ENCODE results near the gene SYNPO. TPM values are rescaled to one million over a fixed set of nuclear protein-coding genes. Genes with fewer than 3 reads are reported as not detected.

SYNPO gene
- total RNA-seq, 1 donor from 2014 or later: 16.1 TPM

- Mint-ChIP-seq H3K4me3 (ENCODE audit: unreplicated experiment) (peak overlapping the region; percentile 54), H3K4me1 (ENCODE audit: low read depth, unreplicated experiment) (peaks cover 42% of the 10 kb centered on the region), H3K27me3 (ENCODE audit: unreplicated experiment) (peaks cover 16% of the 10 kb centered on the region), H3K36me3 (ENCODE audit: unreplicated experiment) (no peaks in the 10 kb centered on the region), H3K27ac (ENCODE audit: unreplicated experiment) (no peak overlapping the region), H3K9me3 (ENCODE audit: unreplicated experiment) (peaks cover 16% of the 10 kb centered on the region)
- DNase-seq: no peak
- TF ChIP-seq, protein P1, sequence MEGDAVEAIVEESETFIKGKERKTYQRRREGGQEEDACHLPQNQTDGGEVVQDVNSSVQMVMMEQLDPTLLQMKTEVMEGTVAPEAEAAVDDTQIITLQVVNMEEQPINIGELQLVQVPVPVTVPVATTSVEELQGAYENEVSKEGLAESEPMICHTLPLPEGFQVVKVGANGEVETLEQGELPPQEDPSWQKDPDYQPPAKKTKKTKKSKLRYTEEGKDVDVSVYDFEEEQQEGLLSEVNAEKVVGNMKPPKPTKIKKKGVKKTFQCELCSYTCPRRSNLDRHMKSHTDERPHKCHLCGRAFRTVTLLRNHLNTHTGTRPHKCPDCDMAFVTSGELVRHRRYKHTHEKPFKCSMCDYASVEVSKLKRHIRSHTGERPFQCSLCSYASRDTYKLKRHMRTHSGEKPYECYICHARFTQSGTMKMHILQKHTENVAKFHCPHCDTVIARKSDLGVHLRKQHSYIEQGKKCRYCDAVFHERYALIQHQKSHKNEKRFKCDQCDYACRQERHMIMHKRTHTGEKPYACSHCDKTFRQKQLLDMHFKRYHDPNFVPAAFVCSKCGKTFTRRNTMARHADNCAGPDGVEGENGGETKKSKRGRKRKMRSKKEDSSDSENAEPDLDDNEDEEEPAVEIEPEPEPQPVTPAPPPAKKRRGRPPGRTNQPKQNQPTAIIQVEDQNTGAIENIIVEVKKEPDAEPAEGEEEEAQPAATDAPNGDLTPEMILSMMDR (IDR thresholded peaks at IDR 0.05; ENCODE audit: partially characterized antibody, unreplicated experiment): no peak
These were observed 20.9 kb upstream of the SYNPO start for GRCh38 chr5:150619359-150620230.

GRCh38 chr5:150621301-150621700 lies 19.2 kb upstream of the SYNPO start:
- TF ChIP-seq, protein P1 (IDR thresholded peaks at IDR 0.05; ENCODE audit: partially characterized antibody, unreplicated experiment): no peak
- Mint-ChIP-seq H3K9me3 (ENCODE audit: unreplicated experiment) (peaks cover 12% of the 10 kb centered on the region), H3K27me3 (ENCODE audit: unreplicated experiment) (peaks cover 7% of the 10 kb centered on the region), H3K4me3 (ENCODE audit: unreplicated experiment) (no peak overlapping the region), H3K4me1 (ENCODE audit: low read depth, unreplicated experiment) (peaks cover 30% of the 10 kb centered on the region), H3K36me3 (ENCODE audit: unreplicated experiment) (no peaks in the 10 kb centered on the region), H3K27ac (ENCODE audit: unreplicated experiment) (no peak overlapping the region)
- no peak for DNase-seq

DNA sequence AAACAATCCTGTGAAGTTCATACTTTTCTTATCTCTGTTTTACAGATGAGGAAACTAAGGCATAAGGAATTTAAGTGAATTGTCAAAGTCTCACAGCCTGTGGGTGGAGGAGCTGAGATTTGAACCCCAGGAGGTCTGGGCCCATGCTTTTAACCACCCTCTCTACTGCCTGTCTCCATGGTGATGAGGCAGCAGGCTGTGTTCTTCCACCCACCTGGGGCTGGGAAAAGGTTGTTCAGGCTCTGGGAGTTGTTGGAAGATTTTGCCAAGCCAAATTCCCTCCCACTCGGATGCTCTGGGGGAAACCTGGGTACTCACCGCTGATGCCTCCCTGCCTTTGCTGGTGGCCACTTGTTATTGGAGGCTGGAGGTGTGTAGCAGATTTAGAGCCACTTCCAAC lies 18.3 kb upstream of the SYNPO start:
- H3K4me1 Mint-ChIP-seq (ENCODE audit: low read depth, unreplicated experiment): peaks cover 28% of the 10 kb centered on the region
- peak overlapping the region; percentile 33 for H3K27ac Mint-ChIP-seq (ENCODE audit: unreplicated experiment)
- H3K27me3 Mint-ChIP-seq (ENCODE audit: unreplicated experiment): peaks cover 4% of the 10 kb centered on the region
- TF ChIP-seq, protein P1 (IDR thresholded peaks at IDR 0.05; ENCODE audit: partially characterized antibody, unreplicated experiment): no peak
- H3K9me3 Mint-ChIP-seq (ENCODE audit: unreplicated experiment): peaks cover 12% of the 10 kb centered on the region
- H3K36me3 Mint-ChIP-seq (ENCODE audit: unreplicated experiment): no peaks in the 10 kb centered on the region
- no peak overlapping the region for H3K4me3 Mint-ChIP-seq (ENCODE audit: unreplicated experiment)
- no peak for DNase-seq

DNA sequence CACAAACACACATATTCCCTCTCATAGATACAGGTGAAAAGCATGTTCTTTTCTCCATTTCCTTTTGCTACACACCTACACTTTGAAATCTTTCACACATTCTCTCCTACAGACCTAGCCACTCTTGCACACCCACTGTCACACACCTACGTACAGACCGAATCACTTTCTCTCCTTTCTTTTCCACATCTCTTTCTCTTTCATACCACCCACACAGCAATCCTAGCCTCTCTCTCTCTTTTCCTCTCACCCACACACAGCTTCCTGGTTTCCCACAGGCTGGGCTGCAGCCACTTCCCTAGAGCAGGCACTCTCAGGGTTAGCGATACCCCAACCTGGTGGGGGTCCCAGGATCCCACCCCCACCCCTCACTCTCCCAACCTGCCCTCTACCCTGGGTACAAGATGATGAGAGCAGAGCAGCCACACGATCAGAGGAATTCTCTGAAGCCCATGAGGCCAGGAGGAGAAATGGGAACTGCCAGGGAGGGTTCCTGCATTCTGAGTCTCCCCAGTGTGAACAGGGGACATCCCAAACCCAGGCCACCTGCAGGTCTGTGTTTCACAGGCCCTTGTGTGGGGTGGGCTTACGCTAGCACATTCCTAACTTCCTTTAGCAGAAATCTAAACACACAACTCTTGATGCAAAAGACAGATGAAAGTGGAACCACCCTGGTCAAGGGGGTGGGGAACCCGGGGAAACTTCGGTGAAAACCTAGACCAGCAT lies 17.1 kb upstream of the SYNPO start:
- TF ChIP-seq, protein P1 (IDR thresholded peaks at IDR 0.05; ENCODE audit: partially characterized antibody, unreplicated experiment): no peak
- H3K27ac Mint-ChIP-seq (ENCODE audit: unreplicated experiment): peak overlapping the region; percentile 9
- peaks cover 36% of the 10 kb centered on the region for H3K4me1 Mint-ChIP-seq (ENCODE audit: low read depth, unreplicated experiment)
- no peak for DNase-seq
- H3K4me3 Mint-ChIP-seq (ENCODE audit: unreplicated experiment): peak overlapping the region; percentile 2
- H3K27me3 Mint-ChIP-seq (ENCODE audit: unreplicated experiment): peaks cover 4% of the 10 kb centered on the region
- no peaks in the 10 kb centered on the region for H3K36me3 Mint-ChIP-seq (ENCODE audit: unreplicated experiment)
- H3K9me3 Mint-ChIP-seq (ENCODE audit: unreplicated experiment): peaks cover 12% of the 10 kb centered on the region

DNA sequence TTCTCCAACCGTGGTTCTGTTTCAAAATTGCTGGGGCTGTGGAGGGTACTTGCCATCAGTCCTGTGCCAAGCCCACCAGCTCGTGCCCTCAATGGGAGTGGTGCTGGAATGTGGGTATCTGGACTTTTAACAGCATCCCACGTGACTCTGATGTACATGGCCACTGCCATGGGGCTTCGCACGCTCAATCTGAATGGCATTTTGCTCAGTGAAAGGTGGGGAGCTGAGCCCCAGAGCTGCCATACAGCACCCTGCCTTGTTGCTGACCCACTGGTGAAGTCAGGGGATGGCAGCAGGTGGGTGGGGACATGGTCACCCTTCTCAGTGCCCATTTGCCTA lies 16.6 kb upstream of the SYNPO start:
- H3K4me3 Mint-ChIP-seq (ENCODE audit: unreplicated experiment): peak overlapping the region; percentile 86
- no peaks in the 10 kb centered on the region for H3K36me3 Mint-ChIP-seq (ENCODE audit: unreplicated experiment)
- peak overlapping the region; percentile 24 for H3K27ac Mint-ChIP-seq (ENCODE audit: unreplicated experiment)
- DNase-seq: no peak
- TF ChIP-seq, protein P1 (IDR thresholded peaks at IDR 0.05; ENCODE audit: partially characterized antibody, unreplicated experiment): no peak
- H3K9me3 Mint-ChIP-seq (ENCODE audit: unreplicated experiment): peaks cover 14% of the 10 kb centered on the region
- H3K27me3 Mint-ChIP-seq (ENCODE audit: unreplicated experiment): peaks cover 4% of the 10 kb centered on the region
- H3K4me1 Mint-ChIP-seq (ENCODE audit: low read depth, unreplicated experiment): peaks cover 36% of the 10 kb centered on the region
